ENCODE results near the gene KRT4.

The KRT4 gene

GRCh38 chr12:52836491-52837412 lies 22.8 kb upstream of the KRT4 start:
- DNase-seq = no peak

GRCh38 chr12:52836042-52836466 lies 22.1 kb upstream of the KRT4 start:
- DNase-seq = no peak

GRCh38 chr12:52835271-52836041 lies 21.5 kb upstream of the KRT4 start:
- no peak for DNase-seq

- no peak for DNase-seq
These were observed 20.7 kb upstream of the KRT4 start for GRCh38 chr12:52834727-52835001.

GRCh38 chr12:52833922-52834726 lies 20.2 kb upstream of the KRT4 start, which contains the start of gene KRT79:
Gene KRT79, minus strand, starts transcription at chr12:52834311. Its CDS starts 51 bp downstream, at chr12:52834260.
- no peak for DNase-seq

- DNase-seq = no peak
These were observed 19.3 kb upstream of the KRT4 start for GRCh38 chr12:52832985-52833905.

- DNase-seq = no peak
These were observed 18.5 kb upstream of the KRT4 start for GRCh38 chr12:52832451-52832850.

- no peak for DNase-seq
These were observed 17.3 kb upstream of the KRT4 start for GRCh38 chr12:52831251-52831650.

GRCh38 chr12:52829986-52830770 lies 16.3 kb upstream of the KRT4 start:
- DNase-seq = no peak

GRCh38 chr12:52828591-52829021 lies 14.7 kb upstream of the KRT4 start:
- DNase-seq = no peak

- DNase-seq = no peak
These were observed 14.2 kb upstream of the KRT4 start for GRCh38 chr12:52828156-52828555.

- no peak for DNase-seq
These were observed 13.7 kb upstream of the KRT4 start for GRCh38 chr12:52827499-52828090.

- no peak for DNase-seq
These were observed 12.9 kb upstream of the KRT4 start for GRCh38 chr12:52826611-52827498.

- DNase-seq = no peak
These were observed 12.0 kb upstream of the KRT4 start for GRCh38 chr12:52825961-52826360.

GRCh38 chr12:52824741-52825410 lies 11.0 kb upstream of the KRT4 start:
- no peak for DNase-seq

- no peak for DNase-seq
These were observed 10.0 kb upstream of the KRT4 start for GRCh38 chr12:52823761-52824450.

GRCh38 chr12:52822771-52823510 lies 9.0 kb upstream of the KRT4 start:
- no peak for DNase-seq
